Measurements from ENCODE around the gene TRIM33. TPM values are rescaled to one million over a fixed set of nuclear protein-coding genes. Genes with fewer than 3 reads are reported as not detected.

TRIM33 gene
- total RNA-seq, 1 experiment from 2014 or later = 53.8 TPM

DNA sequence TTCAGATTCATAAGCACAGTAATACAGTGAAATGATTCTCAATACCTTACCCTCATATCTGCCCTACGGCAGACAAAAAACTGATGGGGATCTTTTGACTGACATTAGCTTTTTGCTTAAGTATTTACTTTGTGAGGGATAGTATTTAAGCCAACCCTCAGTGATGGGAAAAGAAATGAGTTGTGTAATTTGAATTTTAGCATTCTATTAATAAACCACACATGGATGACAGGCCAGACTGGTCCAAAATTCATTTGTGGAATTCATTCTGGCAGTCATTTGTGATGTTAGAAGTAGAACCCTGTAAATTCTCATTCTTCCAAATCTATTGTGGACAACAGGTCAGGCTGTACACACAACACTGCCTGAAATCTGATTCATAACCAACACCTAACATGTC, 14.9 kb downstream of the TRIM33 start:
- no peak overlapping the region for H4K91ac ChIP-seq (ENCODE audit: insufficient read length, low read depth, low read length)
- no peak overlapping the region for H3K23ac ChIP-seq (ENCODE audit: insufficient read length, low read depth, low read length)
- H3K9me3 ChIP-seq (ENCODE audit: control insufficient read depth, low read depth, low read length) = no peaks in the 10 kb centered on the region
- no peak overlapping the region for H3K14ac ChIP-seq (ENCODE audit: insufficient read depth, low read length)
- Mint-ChIP-seq H3K27me3 (ENCODE audit: low read depth) (no peaks in the 10 kb centered on the region), H3K4me1 (peaks cover 6 to 10% of the 10 kb centered on the region in 2 experiments; a peak in 2 of 4 replicates), H3K36me3 (ENCODE audit: insufficient read depth in 1 of 3, low read depth in 3 of 3) (peaks cover 14 to 15% (median 15%) of the 10 kb centered on the region in 3 experiments), H3K27ac (no peak overlapping the region), H3K9me3 (peaks cover 4% of the 10 kb centered on the region in 2 experiments; a peak in 3 of 5 replicates), H3K4me3 (no peak overlapping the region)
- no peak overlapping the region for H3K27ac ChIP-seq (ENCODE audit: insufficient read length, low read depth, low read length)
- no peak overlapping the region for H2BK120ac ChIP-seq (ENCODE audit: low read depth, low read length, poor library complexity, severe bottlenecking)
- no peak overlapping the region for H2BK12ac ChIP-seq (ENCODE audit: insufficient read length, low read depth, low read length)
- H4K20me1 ChIP-seq (ENCODE audit: control insufficient read depth, insufficient read depth, insufficient read length) = no peaks in the 10 kb centered on the region
- no peak overlapping the region for H3K4ac ChIP-seq (ENCODE audit: low read depth, low read length)
- no peaks in the 10 kb centered on the region for H3K79me1 ChIP-seq (ENCODE audit: insufficient read depth, low read depth, low read length, poor library complexity, severe bottlenecking)
- H3K56ac ChIP-seq (ENCODE audit: insufficient read length, low read depth, low read length) = no peak overlapping the region
- H2AFZ ChIP-seq (ENCODE audit: low read length) = no peak overlapping the region
- H3T11ph ChIP-seq (ENCODE audit: low read length) = no peak overlapping the region
- no peak overlapping the region for H3K18ac ChIP-seq (ENCODE audit: insufficient read length, low read depth, low read length)
- no peak overlapping the region for H2BK15ac ChIP-seq (ENCODE audit: low read depth, low read length)
- H3K9ac ChIP-seq (ENCODE audit: extremely low read depth, insufficient read length, low read length) = no peak overlapping the region
- H4K8ac ChIP-seq (replicated peaks; ENCODE audit: insufficient read length, low read depth, low read length) = no peak overlapping the region
- no peaks in the 10 kb centered on the region for H3K27me3 ChIP-seq (ENCODE audit: insufficient read depth, low read length)
- H3K79me2 ChIP-seq (ENCODE audit: insufficient read depth, low read length) = peaks cover 41% of the 10 kb centered on the region
- H3K4me1 ChIP-seq (ENCODE audit: insufficient read depth, low read length) = no peaks in the 10 kb centered on the region
- H3K23me2 ChIP-seq (ENCODE audit: insufficient read length, low read depth, low read length, poor library complexity, severe bottlenecking) = no peaks in the 10 kb centered on the region
- no peak for DNase-seq
- no peak overlapping the region for H2BK20ac ChIP-seq (ENCODE audit: low read depth, low read length, poor library complexity, severe bottlenecking)
- no peak overlapping the region for H2BK5ac ChIP-seq (ENCODE audit: insufficient read length, low read length)
- no peak overlapping the region for H2AK5ac ChIP-seq (ENCODE audit: insufficient read length, low read length)
- no peak overlapping the region for H3K4me2 ChIP-seq (ENCODE audit: insufficient read depth, insufficient read length, low read length)
- no peak overlapping the region for H4K5ac ChIP-seq (ENCODE audit: insufficient read length, low read depth, low read length)
- WGBS (ENCODE audit: extremely low coverage, insufficient read length, low lambda C conversion rate) = no CpG with 5 or more reads among the region's 1 CpG
- TF ChIP-seq, protein P1, sequence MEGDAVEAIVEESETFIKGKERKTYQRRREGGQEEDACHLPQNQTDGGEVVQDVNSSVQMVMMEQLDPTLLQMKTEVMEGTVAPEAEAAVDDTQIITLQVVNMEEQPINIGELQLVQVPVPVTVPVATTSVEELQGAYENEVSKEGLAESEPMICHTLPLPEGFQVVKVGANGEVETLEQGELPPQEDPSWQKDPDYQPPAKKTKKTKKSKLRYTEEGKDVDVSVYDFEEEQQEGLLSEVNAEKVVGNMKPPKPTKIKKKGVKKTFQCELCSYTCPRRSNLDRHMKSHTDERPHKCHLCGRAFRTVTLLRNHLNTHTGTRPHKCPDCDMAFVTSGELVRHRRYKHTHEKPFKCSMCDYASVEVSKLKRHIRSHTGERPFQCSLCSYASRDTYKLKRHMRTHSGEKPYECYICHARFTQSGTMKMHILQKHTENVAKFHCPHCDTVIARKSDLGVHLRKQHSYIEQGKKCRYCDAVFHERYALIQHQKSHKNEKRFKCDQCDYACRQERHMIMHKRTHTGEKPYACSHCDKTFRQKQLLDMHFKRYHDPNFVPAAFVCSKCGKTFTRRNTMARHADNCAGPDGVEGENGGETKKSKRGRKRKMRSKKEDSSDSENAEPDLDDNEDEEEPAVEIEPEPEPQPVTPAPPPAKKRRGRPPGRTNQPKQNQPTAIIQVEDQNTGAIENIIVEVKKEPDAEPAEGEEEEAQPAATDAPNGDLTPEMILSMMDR (conservative IDR thresholded peaks at IDR 0.05) = no peak

Data from H9 (cell line).